OCI-LY1 (cell line): ENCODE results near the gene NCDN.

Experiments used
- H2AFZ ChIP-seq: fragments of 200-600 bp; sonication (generic), shearing (Covaris generic); 2 replicates; pipeline ENCODE4 v1.6.0; 2014; ENCODE audit warnings: antibody characterized with exemption, mild to moderate bottlenecking, low read length
- H3F3A ChIP-seq: fragments of 200-600 bp; sonication (generic), shearing (Covaris generic); 2 replicates; pipeline ENCODE4 v1.6.0; 2014; ENCODE audit warnings: mild to moderate bottlenecking, antibody characterized with exemption, low read length, moderate library complexity; ENCODE audit not compliant: insufficient read depth
- H3K27ac ChIP-seq: fragments of 200-600 bp; sonication (generic); 2 replicates; pipeline ENCODE4 v1.5.1; 2014; ENCODE audit warnings: low read length, mixed run types, mild to moderate bottlenecking, low read depth; ENCODE audit not compliant: poor library complexity, severe bottlenecking
- H3K27me3 ChIP-seq: fragments of 200-600 bp; sonication (generic); 2 replicates; pipeline ENCODE4 v1.6.0; 2014; ENCODE audit warnings: antibody characterized with exemption, mild to moderate bottlenecking, low read length, moderate library complexity; ENCODE audit not compliant: insufficient read depth
- H3K36me3 ChIP-seq: fragments of 200-600 bp; sonication (generic); 2 replicates; pipeline ENCODE4 v1.6.1; 2014; ENCODE audit warnings: mild to moderate bottlenecking, antibody characterized with exemption, low read length, moderate library complexity, mixed read lengths; ENCODE audit not compliant: insufficient read depth
- H3K4me1 ChIP-seq: fragments of 200-600 bp; sonication (generic); 2 replicates; pipeline ENCODE4 v1.5.1; 2014; ENCODE audit warnings: mild to moderate bottlenecking, low read length, moderate library complexity; ENCODE audit not compliant: insufficient read depth, severe bottlenecking
- H3K4me2 ChIP-seq: fragments of 200-600 bp; sonication (generic), shearing (Covaris generic); 2 replicates; pipeline ENCODE4 v1.6.1; 2014; ENCODE audit warnings: low read length
- H3K4me3 ChIP-seq: fragments of 200-600 bp; sonication (generic); 2 replicates; pipeline ENCODE4 v1.5.1; 2014; ENCODE audit warnings: low read length, low read depth, mild to moderate bottlenecking, mixed read lengths; ENCODE audit not compliant: poor library complexity, severe bottlenecking
- H3K79me2 ChIP-seq: fragments of 200-600 bp; shearing (Covaris generic); 2 replicates; pipeline ENCODE4 v1.6.1; 2016; ENCODE audit warnings: mixed run types, low read length, mixed read lengths; ENCODE audit not compliant: insufficient read depth
- H3K9ac ChIP-seq: fragments of 200-600 bp; sonication (generic), shearing (Covaris generic); 2 replicates; pipeline ENCODE4 v1.6.1; 2014; ENCODE audit warnings: mild to moderate bottlenecking, low read length, mixed read lengths
- H3K9me2 ChIP-seq: fragments of 200-600 bp; sonication (generic), shearing (Covaris generic); 2 replicates; pipeline ENCODE4 v1.6.1; 2014; ENCODE audit warnings: low read depth, mild to moderate bottlenecking, low read length, mixed read lengths
- H3K9me3 ChIP-seq: fragments of 200-600 bp; shearing (Covaris generic); 2 replicates; pipeline ENCODE4 v1.6.1; 2014; ENCODE audit warnings: low read length, mixed read lengths
- H4K20me1 ChIP-seq: fragments of 200-600 bp; sonication (generic), shearing (Covaris generic); 2 replicates; pipeline ENCODE4 v1.6.0; 2016; ENCODE audit warnings: mild to moderate bottlenecking, low read length; ENCODE audit not compliant: insufficient read depth
- CTCF ChIP-seq: fragments of 200-600 bp; sonication (generic), shearing (Covaris generic); IDR thresholded peaks from 2 replicates; pipeline ENCODE4 v1.5.1; 2017; ENCODE audit warnings: mild to moderate bottlenecking, antibody characterized with exemption, low read length, moderate library complexity, mixed read lengths
- EZH2 ChIP-seq: fragments of 200-600 bp; sonication (generic), shearing (Covaris generic); IDR thresholded peaks from 2 replicates; pipeline ENCODE4 v1.8.0; 2017; ENCODE audit warnings: borderline replicate concordance, mixed run types, mild to moderate bottlenecking, antibody characterized with exemption, low read length, moderate library complexity, mixed read lengths

Gene NCDN

GRCh38 chr1:35588197-35588910 is 30.8 kb downstream of the NCDN start:
- Histone ChIP-seq H3K27me3 (no peaks in the 10 kb centered on the region), H3K4me3 (no peak overlapping the region), H3K9me3 (no peaks in the 10 kb centered on the region), H3K9ac (no peak overlapping the region), H3K4me2 (no peak overlapping the region), H3K9me2 (no peaks in the 10 kb centered on the region), H3K27ac (no peak overlapping the region), H3K79me2 (no peaks in the 10 kb centered on the region), H3F3A (no peaks in the 10 kb centered on the region), H2AFZ (no peak overlapping the region), H3K4me1 (no peaks in the 10 kb centered on the region), H3K36me3 (no peaks in the 10 kb centered on the region), H4K20me1 (no peaks in the 10 kb centered on the region)
- TF ChIP-seq EZH2 (no peak), CTCF (no peak)

- no peaks in the 10 kb centered on the region for H3K9me3 ChIP-seq
- H3K27me3 ChIP-seq = no peaks in the 10 kb centered on the region
- no peaks in the 10 kb centered on the region for H3K9me2 ChIP-seq
- no peaks in the 10 kb centered on the region for H3F3A ChIP-seq
- H3K4me2 ChIP-seq = no peak overlapping the region
- H3K4me3 ChIP-seq = no peak overlapping the region
- H3K27ac ChIP-seq = no peak overlapping the region
- no peak overlapping the region for H3K9ac ChIP-seq
- no peak for TF ChIP-seq CTCF
- TF ChIP-seq EZH2 = no peak
- H4K20me1 ChIP-seq = no peaks in the 10 kb centered on the region
- no peaks in the 10 kb centered on the region for H3K79me2 ChIP-seq
- H3K36me3 ChIP-seq = no peaks in the 10 kb centered on the region
- no peak overlapping the region for H2AFZ ChIP-seq
- no peaks in the 10 kb centered on the region for H3K4me1 ChIP-seq
Measured at GRCh38 chr1:35589516-35590427, 32.2 kb downstream of the NCDN start.

GRCh38 chr1:35590476-35591040 is 33.0 kb downstream of the NCDN start:
- H3K4me2 ChIP-seq = no peak overlapping the region
- H3K4me1 ChIP-seq = no peaks in the 10 kb centered on the region
- no peaks in the 10 kb centered on the region for H3K79me2 ChIP-seq
- H3K27ac ChIP-seq = no peak overlapping the region
- H3F3A ChIP-seq = no peaks in the 10 kb centered on the region
- no peaks in the 10 kb centered on the region for H4K20me1 ChIP-seq
- H2AFZ ChIP-seq = no peak overlapping the region
- H3K4me3 ChIP-seq = no peak overlapping the region
- no peaks in the 10 kb centered on the region for H3K36me3 ChIP-seq
- no peak overlapping the region for H3K9ac ChIP-seq
- no peaks in the 10 kb centered on the region for H3K27me3 ChIP-seq
- no peaks in the 10 kb centered on the region for H3K9me3 ChIP-seq
- H3K9me2 ChIP-seq = no peaks in the 10 kb centered on the region
- TF ChIP-seq CTCF (no peak), EZH2 (no peak)
